HepG2 (cell line): Measurements from ENCODE around the gene ZNF316. TPM values are rescaled to one million over a fixed set of nuclear protein-coding genes. Genes with fewer than 3 reads are reported as not detected.

Experiments
- GZF1 ChIP-seq: sonication (generic); formaldehyde crosslinking; IDR thresholded peaks from 2 replicates; pipeline ENCODE4 v1.5.1; 2020; ENCODE audit warnings: mild to moderate bottlenecking, missing genetic modification reagents
- KMT2A ChIP-seq: sonication (generic); formaldehyde crosslinking; IDR thresholded peaks from 2 replicates; pipeline ENCODE4 v1.4.0; 2020; ENCODE audit warnings: missing genetic modification reagents
- PATZ1 ChIP-seq: sonication (generic); formaldehyde crosslinking; IDR thresholded peaks from 2 replicates; pipeline ENCODE4 v1.4.0; 2020; ENCODE audit warnings: missing genetic modification reagents
- RXRA ChIP-seq: sonication (generic); formaldehyde crosslinking; IDR thresholded peaks from 2 replicates; pipeline ENCODE4 v1.5.1; 2020; ENCODE audit warnings: missing genetic modification reagents
- TFDP1 ChIP-seq: IDR thresholded peaks from 2 replicates; pipeline ENCODE4 v1.6.1; 2016; ENCODE audit warnings: missing compliant biosample characterization, missing genetic modification reagents, borderline replicate concordance
- ZBTB43 ChIP-seq: sonication (generic); formaldehyde crosslinking; conservative IDR thresholded peaks from 2 replicates; pipeline ENCODE4 v1.4.0; 2020; ENCODE audit warnings: missing genetic modification reagents
- ZNF225 ChIP-seq: sonication (generic); formaldehyde crosslinking; IDR thresholded peaks from 2 replicates; pipeline ENCODE4 v1.4.0; 2020; ENCODE audit warnings: mild to moderate bottlenecking, missing genetic modification reagents
- ZNF326 ChIP-seq: sonication (generic); formaldehyde crosslinking; IDR thresholded peaks from 2 replicates; pipeline ENCODE4 v1.4.0; 2020; ENCODE audit warnings: missing genetic modification reagents, borderline replicate concordance
- ZNF367 ChIP-seq: sonication (generic); formaldehyde crosslinking; IDR thresholded peaks from 2 replicates; pipeline ENCODE4 v1.4.0; 2020; ENCODE audit warnings: missing genetic modification reagents, borderline replicate concordance
- ZNF709 ChIP-seq: sonication (generic); formaldehyde crosslinking; IDR thresholded peaks from 2 replicates; pipeline ENCODE4 v1.5.0; 2020; ENCODE audit warnings: mild to moderate bottlenecking, missing genetic modification reagents
- ZNF710 ChIP-seq: sonication (generic); formaldehyde crosslinking; IDR thresholded peaks from 2 replicates; pipeline ENCODE4 v1.5.0; 2020; ENCODE audit warnings: mild to moderate bottlenecking, missing genetic modification reagents, borderline replicate concordance
- ZNF878 ChIP-seq: sonication (generic); formaldehyde crosslinking; IDR thresholded peaks from 2 replicates; pipeline ENCODE4 v1.8.1; 2023; ENCODE audit warnings: mild to moderate bottlenecking, missing genetic modification reagents, moderate library complexity
- ZSCAN5A ChIP-seq: sonication (generic); formaldehyde crosslinking; IDR thresholded peaks from 2 replicates; pipeline ENCODE4 v1.8.0; 2022; ENCODE audit warnings: mild to moderate bottlenecking, missing genetic modification reagents, borderline replicate concordance
- polyA plus RNA-seq, 8 experiments: library from polyadenylated mRNA; depleted of rRNA in 3 of 8; stranded (reverse) in 7 of 8; unstranded in 1 of 8; fragments of >200 nt; fragmentation: Illumina TruSeq in 4 of 8; extraction: Trizol in 4 of 8; gene quantifications; 2 replicates each; pipeline versions ENCODE4 v1.2.1 to v1.2.3, GENCODE V29; 2011 to 2016; ENCODE audit warnings: low read depth in 4 of 8, missing spikeins in 1 of 8, mixed read lengths in 1 of 8; ENCODE audit not compliant: insufficient read depth in 1 of 8
- total RNA-seq, 5 experiments: library from RNA; depleted of rRNA; stranded (reverse); fragments of >200 nt; fragmentation: Illumina TruSeq; extraction: Trizol; gene quantifications; 2 replicates each; pipeline ENCODE4 v1.2.3, GENCODE V29; 2016; ENCODE audit warnings: low read depth in 1 of 5
- TF ChIP-seq, protein P1 (sequence below): sonication (generic); formaldehyde crosslinking; IDR thresholded peaks from 2 replicates; pipeline ENCODE4 v1.8.0; 2022; ENCODE audit warnings: low read depth, missing genetic modification reagents
- TF ChIP-seq, protein P2 (sequence below): sonication (generic); formaldehyde crosslinking; IDR thresholded peaks from 2 replicates; pipeline ENCODE4 v1.4.0; 2020; ENCODE audit warnings: mild to moderate bottlenecking, low read depth, missing genetic modification reagents
- TF ChIP-seq, protein P3 (sequence below): sonication (generic); formaldehyde crosslinking; IDR thresholded peaks from 2 replicates; pipeline ENCODE4 v1.4.0; 2020; ENCODE audit warnings: mild to moderate bottlenecking, missing genetic modification reagents

Gene ZNF316
- total and polyA plus RNA-seq, 2 of the 13 experiments (the other 11 are each of a cell fraction or from before 2014, with no cell fraction given) = 4.3 to 9.9 TPM

DNA sequence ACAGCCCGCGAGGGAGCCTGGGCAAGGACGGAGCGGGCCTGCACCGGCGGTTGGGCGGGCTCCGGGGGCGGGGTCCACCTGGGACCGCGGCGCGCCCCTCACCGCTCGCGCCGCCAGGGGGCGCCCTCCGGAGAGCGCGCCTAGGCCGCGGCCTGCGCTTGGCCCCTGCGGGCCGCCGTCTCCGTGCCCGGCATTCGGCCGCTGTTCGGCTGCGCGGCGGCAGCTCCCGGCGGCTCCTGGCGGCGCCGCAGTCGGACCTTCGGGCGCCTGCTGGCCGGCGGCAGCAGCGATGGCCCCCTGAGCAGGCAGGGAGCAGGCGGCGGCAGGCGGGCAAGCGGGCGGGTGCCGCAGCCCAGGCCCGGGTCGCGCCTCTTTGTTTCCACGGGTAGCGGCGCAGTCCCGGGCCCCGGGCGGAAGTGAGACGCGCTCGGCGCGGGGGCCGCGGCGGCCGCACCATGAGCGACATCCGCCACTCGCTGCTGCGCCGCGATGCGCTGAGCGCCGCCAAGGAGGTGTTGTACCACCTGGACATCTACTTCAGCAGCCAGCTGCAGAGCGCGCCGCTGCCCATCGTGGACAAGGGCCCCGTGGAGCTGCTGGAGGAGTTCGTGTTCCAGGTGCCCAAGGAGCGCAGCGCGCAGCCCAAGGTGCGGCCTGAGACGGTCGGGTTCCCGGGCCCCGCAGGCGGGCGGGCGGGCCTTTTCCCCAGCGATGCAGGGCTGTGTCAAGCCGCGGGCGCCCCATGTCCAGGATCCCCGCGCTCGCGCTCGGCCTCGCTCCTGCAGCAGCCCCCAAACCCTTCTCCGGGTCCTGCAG lies 47.1 kb upstream of the ZNF316 start, which contains the start of gene INTS15 (continued):
- TF ChIP-seq ZNF710 (CRISPR knock-in tag) (peak; percentile 63; the same call in 1 of the 2 replicates), PATZ1 (CRISPR knock-in tag) (peak; percentile 39), TFDP1 (peak; percentile 67; the same call in 1 of the 2 replicates), ZNF225 (CRISPR knock-in tag) (no peak), ZNF367 (no peak; the same call in 1 of the 2 replicates), GZF1 (CRISPR knock-in tag) (0 out of 2 replicates have a peak, but pooled peaks have one; percentile 35), ZBTB43 (CRISPR knock-in tag) (no peak; the same call in 1 of the 2 replicates), ZNF326 (CRISPR knock-in tag) (0 out of 2 replicates have a peak, but pooled peaks have one; percentile 64), RXRA (CRISPR knock-in tag) (peak; percentile 24; the same call in 1 of the 2 replicates), ZSCAN5A (CRISPR knock-in tag) (no peak), KMT2A (CRISPR knock-in tag) (no peak), ZNF709 (CRISPR knock-in tag) (0 out of 2 replicates have a peak, but pooled peaks have one; percentile 17), ZNF878 (CRISPR knock-in tag) (no peak)
- TF ChIP-seq, protein P1, sequence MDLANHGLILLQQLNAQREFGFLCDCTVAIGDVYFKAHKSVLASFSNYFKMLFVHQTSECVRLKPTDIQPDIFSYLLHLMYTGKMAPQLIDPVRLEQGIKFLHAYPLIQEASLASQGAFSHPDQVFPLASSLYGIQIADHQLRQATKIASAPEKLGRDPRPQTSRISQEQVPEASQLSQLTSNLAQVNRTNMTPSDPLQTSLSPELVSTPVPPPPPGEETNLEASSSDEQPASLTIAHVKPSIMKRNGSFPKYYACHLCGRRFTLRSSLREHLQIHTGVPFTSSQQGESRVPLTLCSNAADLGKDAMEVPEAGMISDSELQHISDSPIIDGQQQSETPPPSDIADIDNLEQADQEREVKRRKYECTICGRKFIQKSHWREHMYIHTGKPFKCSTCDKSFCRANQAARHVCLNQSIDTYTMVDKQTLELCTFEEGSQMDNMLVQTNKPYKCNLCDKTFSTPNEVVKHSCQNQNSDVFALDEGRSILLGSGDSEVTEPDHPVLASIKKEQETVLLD (CRISPR knock-in tag) = peak; percentile 78
- TF ChIP-seq, protein P2, sequence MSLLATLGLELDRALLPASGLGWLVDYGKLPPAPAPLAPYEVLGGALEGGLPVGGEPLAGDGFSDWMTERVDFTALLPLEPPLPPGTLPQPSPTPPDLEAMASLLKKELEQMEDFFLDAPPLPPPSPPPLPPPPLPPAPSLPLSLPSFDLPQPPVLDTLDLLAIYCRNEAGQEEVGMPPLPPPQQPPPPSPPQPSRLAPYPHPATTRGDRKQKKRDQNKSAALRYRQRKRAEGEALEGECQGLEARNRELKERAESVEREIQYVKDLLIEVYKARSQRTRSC = no peak
- TF ChIP-seq, protein P3, sequence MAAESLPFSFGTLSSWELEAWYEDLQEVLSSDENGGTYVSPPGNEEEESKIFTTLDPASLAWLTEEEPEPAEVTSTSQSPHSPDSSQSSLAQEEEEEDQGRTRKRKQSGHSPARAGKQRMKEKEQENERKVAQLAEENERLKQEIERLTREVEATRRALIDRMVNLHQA (CRISPR knock-in tag) = no peak
